Measurements from ENCODE around the gene RASGRF1. TPM values are rescaled to one million over a fixed set of nuclear protein-coding genes. Genes with fewer than 3 reads are reported as not detected.
A peak's percentile ranks its signal among the peaks of the same experiment; 100 is the strongest.

Gene RASGRF1
- total RNA-seq, 1 donor from 2014 or later = 0.41 TPM

GRCh38 chr15:79037848-79038247 is 52.7 kb downstream of the RASGRF1 start:
- no peak for DNase-seq (ENCODE audit: extremely low spot score, unreplicated experiment)
- Mint-ChIP-seq H3K27me3 (peaks cover 9% of the 10 kb centered on the region), H3K27ac (no peak overlapping the region), H3K36me3 (no peaks in the 10 kb centered on the region), H3K4me1 (ENCODE audit: unreplicated experiment) (peaks cover 6% of the 10 kb centered on the region), H3K4me3 (no peak overlapping the region), H3K9me3 (peaks cover 5% of the 10 kb centered on the region)
- TF ChIP-seq, protein P1, sequence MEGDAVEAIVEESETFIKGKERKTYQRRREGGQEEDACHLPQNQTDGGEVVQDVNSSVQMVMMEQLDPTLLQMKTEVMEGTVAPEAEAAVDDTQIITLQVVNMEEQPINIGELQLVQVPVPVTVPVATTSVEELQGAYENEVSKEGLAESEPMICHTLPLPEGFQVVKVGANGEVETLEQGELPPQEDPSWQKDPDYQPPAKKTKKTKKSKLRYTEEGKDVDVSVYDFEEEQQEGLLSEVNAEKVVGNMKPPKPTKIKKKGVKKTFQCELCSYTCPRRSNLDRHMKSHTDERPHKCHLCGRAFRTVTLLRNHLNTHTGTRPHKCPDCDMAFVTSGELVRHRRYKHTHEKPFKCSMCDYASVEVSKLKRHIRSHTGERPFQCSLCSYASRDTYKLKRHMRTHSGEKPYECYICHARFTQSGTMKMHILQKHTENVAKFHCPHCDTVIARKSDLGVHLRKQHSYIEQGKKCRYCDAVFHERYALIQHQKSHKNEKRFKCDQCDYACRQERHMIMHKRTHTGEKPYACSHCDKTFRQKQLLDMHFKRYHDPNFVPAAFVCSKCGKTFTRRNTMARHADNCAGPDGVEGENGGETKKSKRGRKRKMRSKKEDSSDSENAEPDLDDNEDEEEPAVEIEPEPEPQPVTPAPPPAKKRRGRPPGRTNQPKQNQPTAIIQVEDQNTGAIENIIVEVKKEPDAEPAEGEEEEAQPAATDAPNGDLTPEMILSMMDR (conservative IDR thresholded peaks at IDR 0.05) = no peak

DNA sequence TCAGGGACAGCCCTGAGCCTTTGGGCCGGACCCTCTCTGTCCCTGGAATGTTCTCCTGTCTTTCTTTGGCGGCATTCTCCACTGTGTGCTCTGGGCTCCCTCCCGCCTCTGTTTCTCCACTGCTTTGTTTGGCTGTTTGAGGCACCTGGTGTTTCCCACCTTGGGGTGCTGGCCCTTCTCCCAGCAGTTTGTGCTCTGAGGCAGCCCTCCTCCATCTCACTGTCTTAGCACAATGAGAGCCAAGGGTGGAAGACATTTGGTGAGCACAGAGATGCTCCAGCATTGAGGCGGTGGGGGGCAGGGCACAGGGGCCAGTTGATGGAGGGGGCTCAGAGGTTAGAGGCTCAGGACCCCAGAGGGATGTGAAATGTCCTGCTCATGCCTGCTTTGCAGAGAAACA is 54.3 kb downstream of the RASGRF1 start:
- Mint-ChIP-seq H3K4me1 (ENCODE audit: unreplicated experiment) (peaks cover 6% of the 10 kb centered on the region), H3K9me3 (peaks cover 5% of the 10 kb centered on the region), H3K36me3 (no peaks in the 10 kb centered on the region), H3K27ac (no peak overlapping the region), H3K27me3 (peaks cover 8% of the 10 kb centered on the region), H3K4me3 (no peak overlapping the region)
- DNase-seq (ENCODE audit: extremely low spot score, unreplicated experiment) = no peak
- TF ChIP-seq, protein P1 (conservative IDR thresholded peaks at IDR 0.05) = no peak

DNA sequence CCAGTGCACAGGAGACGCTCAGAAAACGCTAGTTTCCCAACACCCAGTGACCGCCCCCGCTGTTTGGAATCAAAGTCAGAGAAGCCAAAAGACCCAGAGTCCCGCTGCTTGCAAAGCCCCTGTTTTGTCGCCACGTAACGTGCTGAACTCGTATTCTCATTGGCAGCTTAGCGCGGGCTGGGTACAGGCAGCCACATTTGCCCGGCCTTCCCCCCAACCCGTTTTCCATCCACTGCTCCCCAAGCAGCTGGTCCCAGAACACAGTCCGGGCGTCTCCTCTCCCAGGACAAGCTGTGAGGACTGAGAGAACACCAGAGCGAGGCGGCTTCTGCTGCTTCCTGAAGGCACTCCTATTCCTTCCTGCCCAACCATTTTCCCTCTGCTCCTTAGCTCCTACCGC is 54.8 kb downstream of the RASGRF1 start:
- TF ChIP-seq, protein P1 (conservative IDR thresholded peaks at IDR 0.05) = no peak
- H3K27me3 Mint-ChIP-seq = peaks cover 5% of the 10 kb centered on the region
- H3K9me3 Mint-ChIP-seq = peaks cover 5% of the 10 kb centered on the region
- no peak for DNase-seq (ENCODE audit: extremely low spot score, unreplicated experiment)
- H3K36me3 Mint-ChIP-seq = no peaks in the 10 kb centered on the region
- no peak overlapping the region for H3K27ac Mint-ChIP-seq
- H3K4me3 Mint-ChIP-seq = no peak overlapping the region
- H3K4me1 Mint-ChIP-seq (ENCODE audit: unreplicated experiment) = peaks cover 6% of the 10 kb centered on the region

- peaks cover 5% of the 10 kb centered on the region for H3K27me3 Mint-ChIP-seq
- TF ChIP-seq, protein P1 (conservative IDR thresholded peaks at IDR 0.05) = peak; percentile 55
- no peak overlapping the region for H3K4me3 Mint-ChIP-seq
- peaks cover 5% of the 10 kb centered on the region for H3K9me3 Mint-ChIP-seq
- peaks cover 6% of the 10 kb centered on the region for H3K4me1 Mint-ChIP-seq (ENCODE audit: unreplicated experiment)
- H3K36me3 Mint-ChIP-seq = no peaks in the 10 kb centered on the region
- DNase-seq (ENCODE audit: extremely low spot score, unreplicated experiment) = no peak
- no peak overlapping the region for H3K27ac Mint-ChIP-seq
These were observed 55.4 kb downstream of the RASGRF1 start for GRCh38 chr15:79035111-79035601.

DNA sequence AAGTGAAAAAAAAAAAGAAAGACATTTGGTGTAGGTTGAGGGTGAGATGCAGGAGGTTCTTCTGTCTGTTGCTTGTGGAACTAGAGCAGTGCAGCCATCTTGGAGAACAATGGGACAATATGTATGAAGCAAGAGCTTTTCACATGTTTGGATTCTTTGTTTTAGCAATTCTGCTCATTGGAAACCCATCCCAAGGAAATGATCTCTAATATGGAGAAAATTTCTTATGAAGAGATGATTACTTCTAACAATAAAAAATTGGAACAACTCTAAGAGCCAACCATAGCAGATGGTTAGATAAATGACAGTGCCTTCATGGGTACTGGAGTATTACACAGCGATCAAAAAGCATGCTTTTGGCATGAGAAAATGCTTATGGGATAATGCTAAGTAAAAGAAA is 56.3 kb downstream of the RASGRF1 start:
- H3K27me3 Mint-ChIP-seq = peaks cover 5% of the 10 kb centered on the region
- no peak overlapping the region for H3K27ac Mint-ChIP-seq
- DNase-seq (ENCODE audit: extremely low spot score, unreplicated experiment) = no peak
- no peaks in the 10 kb centered on the region for H3K36me3 Mint-ChIP-seq
- H3K4me3 Mint-ChIP-seq = no peak overlapping the region
- TF ChIP-seq, protein P1 (conservative IDR thresholded peaks at IDR 0.05) = no peak
- H3K9me3 Mint-ChIP-seq = peaks cover 5% of the 10 kb centered on the region
- peaks cover 6% of the 10 kb centered on the region for H3K4me1 Mint-ChIP-seq (ENCODE audit: unreplicated experiment)

GRCh38 chr15:79032656-79033055 is 57.9 kb downstream of the RASGRF1 start:
- H3K4me1 Mint-ChIP-seq (ENCODE audit: unreplicated experiment) = peaks cover 6% of the 10 kb centered on the region
- TF ChIP-seq, protein P1 (conservative IDR thresholded peaks at IDR 0.05) = no peak
- no peak overlapping the region for H3K4me3 Mint-ChIP-seq
- H3K9me3 Mint-ChIP-seq = peaks cover 5% of the 10 kb centered on the region
- peaks cover 11% of the 10 kb centered on the region for H3K27me3 Mint-ChIP-seq
- no peaks in the 10 kb centered on the region for H3K36me3 Mint-ChIP-seq
- DNase-seq (ENCODE audit: extremely low spot score, unreplicated experiment) = no peak
- no peak overlapping the region for H3K27ac Mint-ChIP-seq
